ENCODE measurements around the gene PRDM16.

GRCh38 chr1:3139871-3140361 lies 70.9 kb downstream of the PRDM16 start:
- no peak for TF ChIP-seq ZNF70 (CRISPR knock-in tag; IDR thresholded peaks at IDR 0.05)
- no peak for TF ChIP-seq ZC3H10 (CRISPR knock-in tag; IDR thresholded peaks at IDR 0.05)
- TF ChIP-seq OSR1 (CRISPR knock-in tag; IDR thresholded peaks at IDR 0.05): no peak
